Vagina (tissue), 2 donors: ENCODE measurements around the gene APC.

Experiments
- CTCF ChIP-seq, 3 experiments: fragments of 450-650 bp in 2 of 3; fragments of 200-600 bp in 1 of 3; sonication (generic) in 1 of 3; IDR thresholded peaks; one replicate each; pipeline ENCODE4 v1.5.1; 2017 to 2019; ENCODE audit warnings: antibody characterized with exemption in 3 of 3, mild to moderate bottlenecking in 2 of 3, moderate library complexity in 2 of 3
- POLR2A ChIP-seq, 2 donors: fragments of 450-650 bp; IDR thresholded peaks; one replicate each; pipeline ENCODE4 v1.6.1; 2017; ENCODE audit warnings: antibody characterized with exemption in 2 of 2, mild to moderate bottlenecking in 2 of 2, moderate library complexity in 2 of 2

DNA sequence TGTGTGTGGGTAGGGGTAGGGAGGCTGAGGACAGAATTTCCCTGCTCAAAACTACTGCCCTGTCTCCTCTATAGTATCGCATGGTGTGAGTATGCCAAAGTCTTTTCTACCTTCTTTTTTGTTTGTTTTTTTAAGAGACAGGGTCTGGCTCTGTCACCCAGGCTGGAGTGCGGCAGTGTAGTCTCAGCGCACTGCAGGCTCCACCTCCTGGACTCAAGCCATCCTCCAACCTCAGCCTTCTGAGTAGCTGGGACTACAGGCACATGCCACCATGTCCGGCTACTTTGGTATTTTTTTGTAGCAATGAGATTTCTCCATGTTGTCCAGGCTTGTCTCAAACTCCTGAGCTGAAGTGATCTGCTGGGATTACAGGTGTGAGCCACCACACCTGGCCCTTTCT, 125.9 kb downstream of the APC start:
- TF ChIP-seq CTCF (IDR thresholded peaks at IDR 0.05) (no peak), POLR2A (IDR thresholded peaks at IDR 0.05) (no peak)
